GM12878 (cell line): Measurements from ENCODE around the gene BAHD1. TPM values are rescaled to one million over a fixed set of nuclear protein-coding genes. Genes with fewer than 3 reads are reported as not detected.

ENCODE experiments used
- ATAC-seq: fragments of 200-7000 bp; cut with Tn5 transposase; 3 replicates; pipeline ENCODE4 v1.9.1; 2020; ENCODE audit warnings: mild to moderate bottlenecking, moderate library complexity
- BruUV-seq: library from RNA; stranded (reverse); fragments of 400-500 nt; replicated peaks from 2 replicates; lab custom pipeline; 2021; lab: Mats Ljungman, UMichigan
- CTCF ChIA-PET: fragments of 300-600 bp; sonication (Branson Sonifier 250); formaldehyde crosslinking; extraction: SDS; loops from one replicate; lab custom pipeline; 2021; ENCODE audit warnings: inconsistent platforms; lab: Yijun Ruan, JAX
- POLR2A ChIA-PET: fragments of 350-600 bp; formaldehyde crosslinking; extraction: SDS; loops from one replicate; lab custom pipeline; 2021; ENCODE audit warnings: inconsistent platforms; lab: Charles Lee
- RAD21 ChIA-PET: fragments of 300-600 bp; sonication (Branson Sonifier 250); formaldehyde crosslinking; loops from one replicate; lab custom pipeline; 2023; ENCODE audit warnings: antibody characterized with exemption; ENCODE audit not compliant: unreplicated experiment; lab: Charles Lee
- SMC1A ChIA-PET: fragments of 300-600 bp; sonication (Branson Sonifier 250); formaldehyde crosslinking; loops from one replicate; lab custom pipeline; 2023; ENCODE audit not compliant: unreplicated experiment, uncharacterized antibody; lab: Charles Lee
- DNase-seq: peaks from one replicate; pipeline ENCODE4 v3.0.0-alpha.2; 2011; ENCODE audit warnings: low read depth, low spot score
- FAIRE-seq: peaks from 3 replicates; lab custom pipeline; 2011; peaks lifted over from hg19 to GRCh38; lab: Jason Lieb, UNC
- H2AFZ ChIP-seq: 2 replicates; pipeline ENCODE4 v1.6.0; 2011; ENCODE audit warnings: low read depth, low read length, control low read depth; ENCODE audit not compliant: control insufficient read depth
- H3K27ac ChIP-seq: 2 replicates; pipeline ENCODE4 v1.5.1; 2011; ENCODE audit warnings: control low read depth; ENCODE audit not compliant: control insufficient read depth, insufficient read depth
- H3K27me3 ChIP-seq, 2 experiments: replicated peaks in 1 of 2; 2 replicates each; pipeline versions ENCODE4 v1.6.0 to v1.6.1; 2011; ENCODE audit warnings: low read length in 1 of 2; ENCODE audit not compliant: control insufficient read depth in 2 of 2, insufficient read depth in 2 of 2
- H3K36me3 ChIP-seq, 2 experiments: 2 replicates each; pipeline ENCODE4 v1.5.1; 2011; ENCODE audit warnings: low read length in 1 of 2; ENCODE audit not compliant: control insufficient read depth in 2 of 2, insufficient read depth in 2 of 2
- H3K4me1 ChIP-seq: 2 replicates; pipeline ENCODE4 v1.6.1; 2011; ENCODE audit warnings: mild to moderate bottlenecking, low read length, moderate library complexity, mixed read lengths; ENCODE audit not compliant: control insufficient read depth, insufficient read depth
- H3K4me2 ChIP-seq: 2 replicates; pipeline ENCODE4 v1.6.0; 2011; ENCODE audit warnings: control low read depth; ENCODE audit not compliant: control insufficient read depth, insufficient read depth
- H3K4me3 ChIP-seq: fragments of 200-600 bp; sonication (generic); 2 replicates; pipeline ENCODE4 v1.5.1; 2016
- H3K79me2 ChIP-seq: 2 replicates; pipeline ENCODE4 v1.6.0; 2011; ENCODE audit warnings: low read length; ENCODE audit not compliant: control insufficient read depth, insufficient read depth
- H3K9ac ChIP-seq: 2 replicates; pipeline ENCODE4 v1.8.0; 2011; ENCODE audit warnings: low read length, control low read depth, mixed read lengths; ENCODE audit not compliant: control insufficient read depth, insufficient read depth
- H3K9me3 ChIP-seq: replicated peaks from 3 replicates; pipeline ENCODE4 v1.5.1; 2011; ENCODE audit warnings: mild to moderate bottlenecking, low read length; ENCODE audit not compliant: control insufficient read depth, insufficient read depth
- H4K20me1 ChIP-seq: 2 replicates; pipeline ENCODE4 v1.6.0; 2011; ENCODE audit not compliant: control insufficient read depth, insufficient read depth
- CBX3 ChIP-seq: fragments of 200-600 bp; sonication (generic); IDR thresholded peaks from 2 replicates; pipeline ENCODE4 v1.6.1; 2016; ENCODE audit warnings: low read depth, borderline replicate concordance
- CEBPZ ChIP-seq: fragments of 150-350 bp; IDR thresholded peaks from 2 replicates; pipeline ENCODE4 v1.6.1; 2016; ENCODE audit warnings: low read depth, low read length
- CHD4 ChIP-seq: fragments of 200-600 bp; sonication (generic); IDR thresholded peaks from 2 replicates; pipeline ENCODE4 v1.6.1; 2016; ENCODE audit warnings: mild to moderate bottlenecking
- E4F1 ChIP-seq: fragments of 450-650 bp; IDR thresholded peaks from 2 replicates; pipeline ENCODE4 v1.6.1; 2018; ENCODE audit warnings: borderline replicate concordance, mild to moderate bottlenecking; ENCODE audit not compliant: partially characterized antibody
- NR2F1 ChIP-seq: fragments of 450-650 bp; conservative IDR thresholded peaks from 2 replicates; pipeline ENCODE4 v1.6.1; 2017; ENCODE audit warnings: mild to moderate bottlenecking
- POLR2AphosphoS2 ChIP-seq: IDR thresholded peaks from 2 replicates; pipeline ENCODE4 v1.6.1; 2011; ENCODE audit warnings: low read depth, mild to moderate bottlenecking, low read length, improper control_type of control experiment, moderate library complexity
- RAD21 ChIP-seq: IDR thresholded peaks from 2 replicates; pipeline ENCODE4 v1.6.1; 2011; ENCODE audit warnings: mild to moderate bottlenecking, low read depth, low read length, moderate library complexity; ENCODE audit not compliant: insufficient read depth
- SMAD5 ChIP-seq: IDR thresholded peaks from 2 replicates; pipeline ENCODE4 v1.6.1; 2016; ENCODE audit warnings: antibody characterized with exemption, low read depth
- SREBF2 ChIP-seq: IDR thresholded peaks from 2 replicates; pipeline ENCODE4 v1.6.1; 2012; ENCODE audit warnings: mild to moderate bottlenecking, low read length
- TAF1 ChIP-seq: IDR thresholded peaks from 2 replicates; pipeline ENCODE4 v1.6.1; 2011; ENCODE audit warnings: mild to moderate bottlenecking, low read depth, low read length, borderline replicate concordance
- TARDBP ChIP-seq: IDR thresholded peaks from 2 replicates; pipeline ENCODE4 v1.6.1; 2016; ENCODE audit warnings: borderline replicate concordance
- TCF3 ChIP-seq: IDR thresholded peaks from 2 replicates; pipeline ENCODE4 v1.6.1; 2012; ENCODE audit warnings: low read depth, mild to moderate bottlenecking, low read length, borderline replicate concordance; ENCODE audit not compliant: insufficient read depth
- USF2 ChIP-seq: IDR thresholded peaks from 2 replicates; pipeline ENCODE4 v1.6.1; 2011; ENCODE audit warnings: low read depth, low read length, improper control_type of control experiment, borderline replicate concordance
- ZBTB33 ChIP-seq: fragments of 450-650 bp; IDR thresholded peaks from 2 replicates; pipeline ENCODE4 v1.6.1; 2017; ENCODE audit warnings: mild to moderate bottlenecking
- ZNF622 ChIP-seq: fragments of 450-650 bp; IDR thresholded peaks from 2 replicates; pipeline ENCODE4 v1.6.1; 2017; ENCODE audit warnings: mild to moderate bottlenecking, inconsistent platforms
- WGBS: methylation state at CpG from one replicate; pipeline ENCODE4 v1.1.6; 2016; ENCODE audit warnings: low lambda C conversion rate; ENCODE audit not compliant: insufficient replicate concordance, insufficient coverage; ENCODE audit errors: missing lambda C conversion rate; 5-methylcytosine and 5-hydroxymethylcytosine counted together
- in situ Hi-C: fragments of 300-500 bp; cut with MboI; formaldehyde crosslinking; loops from 9 replicates; pipeline ENCODE4 v1.14.3; 2018; ENCODE audit warnings: mixed read lengths
- intact Hi-C: fragments of 100-400 bp; cut with micrococcal nuclease; formaldehyde crosslinking; loops from one replicate; pipeline ENCODE4 v1.14.2; 2022; ENCODE audit not compliant: unreplicated experiment
- polyA plus RNA-seq, 11 experiments: library from polyadenylated mRNA; depleted of rRNA in 4 of 11; unstranded in 6 of 11; stranded (reverse) in 5 of 11; fragments of >200 nt; fragmentation: Nextera tagmentation in 4 of 11; fragmentation: Illumina TruSeq in 1 of 11; extraction: Ambion mirVana in 4 of 11; extraction: Trizol in 1 of 11; gene quantifications; 1 replicate in 1 of 11; 2 replicates in 10 of 11; pipeline versions ENCODE4 v1.2.1 to v1.2.3, GENCODE V29; 2011 to 2016; ENCODE audit warnings: inconsistent platforms in 2 of 11, missing spikeins in 2 of 11, low read depth in 1 of 11
- total RNA-seq, 4 experiments: library from RNA; depleted of rRNA in 3 of 4; stranded (reverse); fragments of >200 nt in 3 of 4; fragmentation: Illumina TruSeq in 1 of 4; extraction: Trizol in 1 of 4; gene quantifications; 2 replicates each; pipeline versions ENCODE4 v1.2.1 to v1.2.3, GENCODE V29; 2013 to 2021

BAHD1 gene
- total and polyA plus RNA-seq, 10 of the 15 experiments (the other 5 are each of a cell fraction or from before 2014, with no cell fraction given): 0.21 to 21.8 (median 5.8) TPM

- H3K79me2 ChIP-seq: no peaks in the 10 kb centered on the region
- 68% methylated on average over 2 of the region's 2 CpGs for WGBS
- no peaks in the 10 kb centered on the region for H3K9me3 ChIP-seq
- no peaks in the 10 kb centered on the region for H4K20me1 ChIP-seq
- H3K27me3 ChIP-seq: no peaks in the 10 kb centered on the region
- no peak overlapping the region for H3K4me3 ChIP-seq
- no peak for FAIRE-seq
- no peak overlapping the region for H3K9ac ChIP-seq
- ChIA-PET POLR2A (no interaction called here), RAD21 (no interaction called here), CTCF (interaction anchor here (0.6 kb wide), 2 partner anchors 291 to 802 kb away, joined by 3 to 4 read pairs; no protein-coding TSS in a partner anchor), SMC1A (no interaction called here)
- peaks cover 9% of the 10 kb centered on the region for H3K4me1 ChIP-seq
- ATAC-seq: no peak
- no peak for DNase-seq
- H3K27ac ChIP-seq: no peak overlapping the region
- no peaks in the 10 kb centered on the region for H3K36me3 ChIP-seq
- intact Hi-C loops (loop anchor here (10.0 kb wide), 1 partner anchor 165 kb away; no protein-coding TSS in a partner anchor), in situ Hi-C loops (no loop called here)
- H2AFZ ChIP-seq: no peak overlapping the region
- no peak overlapping the region for H3K4me2 ChIP-seq
- BruUV-seq: no TSS peak
- TF ChIP-seq ZNF622 (no peak), SMAD5 (no peak), USF2 (no peak), CBX3 (no peak), ZBTB33 (no peak), E4F1 (no peak), NR2F1 (no peak), TCF3 (no peak), CHD4 (no peak), CEBPZ (no peak), TAF1 (no peak), TARDBP (no peak), RAD21 (no peak), POLR2AphosphoS2 (no peak), SREBF2 (no peak)
Measured at GRCh38 chr15:40510201-40510600, 69.4 kb downstream of the BAHD1 start.
